GM13977 (cell line): ENCODE results near the gene ELP6.

Experiments used
- DNase-seq: peaks from one replicate; pipeline ENCODE4 v3.0.0; 2012; ENCODE audit warnings: low spot score
- CTCF ChIP-seq: IDR thresholded peaks from 2 replicates; pipeline ENCODE4 v1.5.1; 2012; ENCODE audit warnings: mild to moderate bottlenecking, control low read depth; ENCODE audit not compliant: insufficient read depth; ENCODE audit errors: extremely low read depth, missing control alignments
- in situ Hi-C: fragments of 300-500 bp; cut with MboI; formaldehyde crosslinking; loops from one replicate; pipeline ENCODE4 v1.12.0; 2022; ENCODE audit warnings: low sequenced_read_pairs, low pct_unique_long_range_greater_than_20kb, mixed read lengths, inconsistent platforms; ENCODE audit not compliant: unreplicated experiment

Gene ELP6

GRCh38 chr3:47452453-47453215 lies 60.9 kb downstream of the ELP6 start:
- no peak for TF ChIP-seq CTCF
- in situ Hi-C loops = no loop called here
- DNase-seq = no peak
